HG02798 (cell line): ENCODE results near the gene LAMA2.
"Not testable (repeated sequence)": the region's sequence is repeated elsewhere in the genome, so short reads cannot be mapped to it uniquely, and the experiment has no call there.

Experiments
- ATAC-seq: cut with Tn5 transposase; IDR thresholded peaks from one replicate; pipeline ENCODE4 v1.9.1; 2021; ENCODE audit warnings: mild to moderate bottlenecking; ENCODE audit not compliant: unreplicated experiment, poor library complexity

LAMA2 gene

DNA sequence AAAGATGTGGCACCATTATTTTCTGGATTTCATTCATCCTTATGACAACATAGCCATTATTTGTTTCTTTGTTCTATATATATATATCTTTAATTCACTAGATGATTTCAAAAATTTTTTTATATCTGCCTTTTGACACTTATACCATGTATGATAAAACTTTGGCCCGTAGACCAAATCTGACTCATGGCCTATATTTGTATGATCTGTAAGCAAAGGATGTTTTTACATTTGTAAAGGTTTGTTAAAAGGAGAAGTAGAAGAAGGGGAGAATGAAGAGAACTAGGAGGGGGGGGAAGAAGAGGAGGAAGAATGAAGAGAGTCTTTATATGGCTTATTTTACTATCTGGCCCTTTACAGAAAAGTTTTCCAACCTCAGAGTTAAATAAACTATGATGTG, 279.7 kb downstream of the LAMA2 start:
- no peak for ATAC-seq

DNA sequence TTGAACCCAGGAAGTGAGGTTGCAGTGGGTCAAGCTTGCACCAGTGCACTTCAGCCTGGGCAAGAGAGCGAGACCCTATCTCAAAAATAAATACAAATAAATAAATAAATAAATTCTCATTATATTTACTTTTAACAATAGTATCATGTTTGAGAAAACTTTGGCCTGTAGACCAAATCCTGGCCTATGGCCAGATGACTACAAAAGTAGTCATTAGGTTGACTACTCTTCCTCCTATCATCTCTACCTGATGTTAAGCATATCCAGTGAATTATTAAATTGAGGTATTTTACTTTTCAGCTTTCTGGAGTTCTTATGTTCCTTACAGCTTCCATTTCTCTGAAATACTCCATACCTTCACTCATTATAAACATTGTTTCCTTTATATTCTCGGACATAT, 280.6 kb downstream of the LAMA2 start:
- ATAC-seq, result no peak

DNA sequence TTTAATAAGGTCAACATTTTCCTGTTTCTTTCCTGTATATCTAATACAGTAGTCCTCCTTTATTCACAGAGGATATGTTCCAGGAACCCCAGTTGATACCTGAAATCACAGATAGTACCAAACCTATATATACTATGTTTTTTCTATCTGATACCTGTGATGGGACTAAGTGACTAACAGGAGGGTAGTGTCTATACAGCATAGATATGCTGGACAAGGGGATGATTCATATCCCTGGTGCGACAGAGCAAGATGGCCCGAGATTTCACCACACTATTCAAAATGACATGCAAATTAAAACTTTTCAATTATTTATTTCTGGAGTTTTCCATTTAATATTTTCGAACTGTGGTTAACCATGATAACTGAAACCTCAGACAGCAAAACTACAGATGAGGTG, 281.1 kb downstream of the LAMA2 start:
- no peak for ATAC-seq

DNA sequence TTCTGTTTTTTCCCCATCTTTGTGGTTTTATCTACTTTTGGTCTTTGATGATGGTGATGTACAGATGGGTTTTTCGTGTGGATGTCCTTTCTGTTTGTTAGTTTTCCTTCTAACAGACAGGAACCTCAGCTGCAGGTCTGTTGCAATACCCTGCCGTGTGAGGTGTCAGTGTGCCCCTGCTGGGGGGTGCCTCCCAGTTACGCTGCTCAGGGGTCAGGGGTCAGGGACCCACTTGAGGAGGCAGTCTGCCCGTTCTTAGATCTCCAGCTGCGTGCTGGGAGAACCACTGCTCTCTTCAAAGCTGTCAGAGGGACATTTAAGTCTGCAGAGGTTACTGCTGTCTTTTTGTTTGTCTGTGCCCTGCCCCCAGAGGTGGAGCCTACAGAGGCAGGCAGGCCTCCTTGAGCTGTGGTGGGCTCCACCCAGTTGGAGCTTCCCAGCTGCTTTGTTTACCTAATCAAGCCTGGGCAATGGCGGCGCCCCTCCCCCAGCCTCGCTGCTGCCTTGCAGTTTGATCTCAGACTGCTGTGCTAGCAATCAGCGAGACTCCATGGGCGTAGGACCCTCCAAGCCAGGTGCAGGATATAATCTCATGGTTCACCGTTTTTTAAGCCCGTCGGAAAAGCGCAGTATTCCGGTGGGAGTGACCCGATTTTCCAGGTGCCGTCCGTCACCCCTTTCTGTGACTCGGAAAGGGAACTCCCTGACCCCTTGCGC, 289.5 kb downstream of the LAMA2 start:
- not testable (repeated sequence) for ATAC-seq

GRCh38 chr6:129175066-129175465, 292.1 kb downstream of the LAMA2 start:
- ATAC-seq, result no peak

DNA sequence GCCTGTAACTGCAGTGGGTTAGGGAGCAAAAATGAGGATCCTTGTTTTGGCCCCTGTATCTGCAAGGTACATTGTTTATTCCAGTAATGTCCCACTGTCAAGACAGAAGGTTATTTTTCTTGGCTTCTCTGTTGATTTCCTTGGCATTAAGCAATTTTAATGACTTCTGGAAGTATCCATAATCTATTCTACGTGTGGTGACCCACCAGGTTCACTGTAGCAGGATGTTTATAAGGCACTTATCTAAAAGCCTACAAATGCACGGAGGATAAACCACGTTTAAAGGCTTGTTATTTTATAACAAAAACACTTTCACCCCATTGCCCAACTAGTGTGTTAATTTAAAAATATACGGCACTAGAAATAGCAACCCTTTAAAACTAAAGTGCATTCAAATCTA, 294.9 kb downstream of the LAMA2 start:
- no peak for ATAC-seq

GRCh38 chr6:129179283-129179682, 296.3 kb downstream of the LAMA2 start:
- no peak for ATAC-seq

- no peak for ATAC-seq
Observed at GRCh38 chr6:129181001-129181400, 298.1 kb downstream of the LAMA2 start.

DNA sequence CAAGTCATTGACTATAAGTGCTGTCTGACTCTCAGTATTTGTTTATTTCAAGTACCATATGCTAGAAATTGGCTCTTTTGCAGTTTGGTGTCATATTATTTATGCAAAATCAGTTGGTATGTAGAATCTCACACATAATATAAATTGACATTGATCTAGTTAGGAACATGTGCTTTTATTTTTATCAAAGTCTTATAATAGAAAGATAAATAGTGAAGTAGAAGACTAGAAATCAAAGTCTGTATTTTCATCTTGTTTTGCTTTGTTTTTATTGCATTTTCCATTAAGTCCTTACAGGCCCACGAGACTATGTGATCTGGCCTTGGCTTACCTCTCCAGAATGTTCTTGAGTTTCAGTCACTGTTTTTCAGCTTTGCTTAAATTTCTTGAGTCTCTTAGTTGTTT, 300.3 kb downstream of the LAMA2 start:
- ATAC-seq, result no peak

GRCh38 chr6:129183681-129184301, 300.9 kb downstream of the LAMA2 start:
- ATAC-seq, result no peak

GRCh38 chr6:129184324-129184723, 301.4 kb downstream of the LAMA2 start:
- no peak for ATAC-seq

GRCh38 chr6:129184808-129185366, 301.9 kb downstream of the LAMA2 start:
- ATAC-seq, result no peak

GRCh38 chr6:129186988-129187387, 304.1 kb downstream of the LAMA2 start:
- ATAC-seq, result no peak

DNA sequence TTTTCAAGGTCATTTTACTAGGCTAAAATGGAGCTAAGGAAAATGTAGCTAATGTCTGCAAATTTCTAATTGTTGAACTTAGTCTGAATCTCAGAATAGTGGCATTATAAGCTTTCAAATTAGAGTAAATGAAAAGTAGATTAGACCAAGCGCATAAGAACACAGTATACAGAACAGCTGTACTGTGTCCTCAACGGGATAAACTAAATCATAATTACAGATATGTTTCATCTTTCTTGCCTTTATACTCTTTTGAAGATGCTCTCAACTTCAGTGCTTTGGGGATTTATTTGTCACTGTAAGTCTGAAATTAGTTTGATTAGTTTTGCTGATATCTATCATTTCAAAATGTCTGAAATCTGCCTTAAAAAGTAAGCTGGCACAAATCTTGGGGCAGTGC, 305.4 kb downstream of the LAMA2 start:
- ATAC-seq, result no peak

DNA sequence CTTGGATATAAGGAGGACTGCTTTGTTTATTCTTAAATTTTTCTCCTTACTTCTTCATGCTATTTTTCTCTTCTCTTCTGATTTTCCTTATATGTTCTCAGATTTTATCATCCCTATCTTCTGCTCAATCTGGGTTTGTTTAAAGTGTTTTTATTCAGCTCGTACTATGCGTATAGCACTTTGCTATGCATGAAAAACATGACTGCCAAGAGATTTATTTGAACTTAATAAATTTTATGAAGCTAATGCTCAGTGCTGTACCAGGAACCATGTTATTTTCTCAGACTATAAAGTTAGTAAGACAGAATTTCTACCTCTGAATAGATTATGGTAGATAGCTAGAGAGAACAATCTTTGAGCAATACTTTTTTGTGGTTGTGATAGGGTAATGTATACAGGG, 305.9 kb downstream of the LAMA2 start:
- no peak for ATAC-seq

- no peak for ATAC-seq
Observed at GRCh38 chr6:129189266-129189665, 306.3 kb downstream of the LAMA2 start.

DNA sequence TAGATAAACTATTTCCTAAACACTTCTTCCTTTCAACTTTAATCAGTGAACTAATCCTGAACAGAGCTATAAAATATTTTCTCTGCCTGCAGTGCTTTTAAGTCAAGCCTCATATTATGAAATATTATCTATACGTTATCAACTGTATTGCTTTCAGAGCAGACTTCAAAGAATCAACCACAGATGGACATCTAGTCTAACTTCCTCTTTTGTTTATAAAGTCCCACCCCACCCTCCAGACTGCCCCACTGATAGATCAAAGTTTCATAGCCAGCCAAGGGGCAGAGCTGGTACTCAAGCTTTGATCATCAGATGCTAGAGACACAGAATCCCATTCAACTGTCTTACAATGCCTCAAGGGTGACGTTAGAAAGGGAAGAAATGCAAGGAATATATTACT, 308.3 kb downstream of the LAMA2 start:
- no peak for ATAC-seq

DNA sequence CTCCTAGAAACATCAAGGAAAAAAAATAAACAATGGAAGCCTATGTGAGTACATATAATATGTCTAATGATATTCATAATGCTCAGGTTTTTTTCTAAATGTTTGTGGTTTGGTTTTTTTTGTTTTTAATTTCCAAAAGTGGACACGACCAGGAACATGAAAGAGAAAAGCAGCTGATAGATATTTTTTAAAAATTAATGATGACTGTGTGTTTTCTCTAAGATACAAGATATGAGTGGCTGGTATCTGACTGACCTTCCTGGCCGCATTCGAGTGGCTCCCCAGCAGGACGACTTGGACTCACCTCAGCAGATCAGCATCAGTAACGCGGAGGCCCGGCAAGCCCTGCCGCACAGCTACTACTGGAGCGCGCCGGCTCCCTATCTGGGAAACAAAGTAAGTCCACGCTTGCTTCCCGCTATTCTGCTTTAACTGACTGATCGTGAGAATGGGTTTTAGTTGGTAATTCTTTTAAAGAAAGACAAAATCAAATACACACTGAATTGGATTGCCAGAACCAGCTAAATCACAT, 309.6 kb downstream of the LAMA2 start:
- no peak for ATAC-seq

DNA sequence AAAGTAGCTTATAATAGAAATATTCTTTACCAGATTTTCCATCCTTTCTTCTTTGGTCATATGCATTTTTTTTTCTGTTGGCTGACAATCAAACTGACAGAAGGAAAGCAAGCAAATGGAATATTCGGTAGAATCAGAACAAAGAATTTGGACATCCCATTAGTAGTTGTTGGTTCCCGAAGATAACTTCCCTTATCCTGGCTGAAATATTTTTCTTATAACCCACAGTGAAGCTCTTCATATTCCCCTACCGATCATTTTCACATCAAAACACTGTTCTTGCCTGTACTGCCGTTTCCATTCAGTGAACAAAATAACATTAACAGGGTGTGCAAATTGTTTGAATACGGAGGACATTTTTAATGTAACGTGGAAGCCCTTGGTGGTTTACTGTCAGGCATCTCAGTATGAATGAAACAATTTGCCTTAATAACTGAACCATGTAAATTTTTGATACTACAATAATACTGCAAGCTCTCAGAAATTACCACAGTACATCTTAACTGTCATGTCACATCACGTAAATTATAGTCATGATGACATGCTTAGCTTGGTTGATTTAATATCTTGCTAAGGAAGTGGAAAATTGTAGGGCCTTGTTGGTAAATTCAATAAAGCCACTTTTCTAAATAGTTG, 311.5 kb downstream of the LAMA2 start:
- ATAC-seq, result no peak

- ATAC-seq, result no peak
Observed at GRCh38 chr6:129195161-129195560, 312.2 kb downstream of the LAMA2 start.

- ATAC-seq, result no peak
Observed at GRCh38 chr6:129195643-129196042, 312.7 kb downstream of the LAMA2 start.
